GM18907 (cell line): ENCODE data around the gene SHPK.

Source experiments
- ATAC-seq: cut with Tn5 transposase; IDR thresholded peaks from one replicate; pipeline ENCODE4 v1.9.1; 2021; ENCODE audit warnings: mild to moderate bottlenecking, moderate library complexity; ENCODE audit not compliant: unreplicated experiment

SHPK gene, protein sequence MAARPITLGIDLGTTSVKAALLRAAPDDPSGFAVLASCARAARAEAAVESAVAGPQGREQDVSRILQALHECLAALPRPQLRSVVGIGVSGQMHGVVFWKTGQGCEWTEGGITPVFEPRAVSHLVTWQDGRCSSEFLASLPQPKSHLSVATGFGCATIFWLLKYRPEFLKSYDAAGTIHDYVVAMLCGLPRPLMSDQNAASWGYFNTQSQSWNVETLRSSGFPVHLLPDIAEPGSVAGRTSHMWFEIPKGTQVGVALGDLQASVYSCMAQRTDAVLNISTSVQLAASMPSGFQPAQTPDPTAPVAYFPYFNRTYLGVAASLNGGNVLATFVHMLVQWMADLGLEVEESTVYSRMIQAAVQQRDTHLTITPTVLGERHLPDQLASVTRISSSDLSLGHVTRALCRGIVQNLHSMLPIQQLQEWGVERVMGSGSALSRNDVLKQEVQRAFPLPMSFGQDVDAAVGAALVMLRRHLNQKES

GRCh38 chr17:3636154-3636907, at the start of gene SHPK, which contains the start of gene CTNS:
Gene SHPK (minus strand): TSS chr17:3636250. CDS start chr17:3636219, 31 bp downstream.
Gene CTNS (plus strand): TSS chr17:3636760. CDS start chr17:3640207, 3,447 bp downstream.
- peak; percentile 93 for ATAC-seq

DNA sequence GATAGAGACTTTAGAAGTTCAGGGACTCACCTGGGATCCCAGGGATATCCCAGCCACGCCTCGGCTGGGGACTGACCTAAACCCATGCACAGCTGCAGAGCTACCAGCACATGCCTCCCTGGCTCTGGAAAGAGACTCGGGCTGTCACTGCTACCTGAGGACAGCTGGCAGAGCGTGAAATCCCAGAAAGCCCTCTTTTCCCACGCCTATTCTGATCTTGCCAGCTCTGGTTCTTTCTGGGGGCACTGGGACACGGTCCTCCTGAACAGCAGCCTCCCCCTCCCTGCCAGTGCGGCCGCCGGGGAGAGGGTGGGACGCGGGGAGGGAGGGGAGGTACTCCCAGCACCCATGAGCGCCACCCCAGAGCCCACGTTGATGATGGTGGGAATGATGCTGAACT, 49.1 kb upstream of the SHPK start:
- ATAC-seq: no peak

DNA sequence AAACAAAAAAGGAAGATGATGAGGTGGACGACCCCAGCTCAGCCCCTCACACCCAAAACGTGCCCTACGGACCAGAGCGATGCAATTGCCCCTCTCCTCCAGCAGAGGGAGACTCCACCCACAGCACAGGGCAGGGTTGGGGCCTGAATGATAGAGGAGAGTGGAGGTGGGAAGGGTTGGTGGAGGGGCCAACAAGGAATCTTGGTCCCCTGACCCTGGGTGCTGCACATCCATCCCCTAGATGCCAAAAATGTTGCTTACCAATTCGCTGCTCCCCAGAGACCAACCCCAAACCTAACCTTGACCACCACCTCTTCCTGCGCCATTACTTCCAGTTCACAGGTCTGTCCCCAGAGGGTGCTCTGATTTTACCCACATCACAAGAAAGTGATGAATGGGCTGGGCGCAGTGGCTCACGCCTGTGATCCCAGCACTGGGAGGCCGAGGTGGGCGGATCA, 47.0 kb upstream of the SHPK start:
- peak; percentile 53 for ATAC-seq

DNA sequence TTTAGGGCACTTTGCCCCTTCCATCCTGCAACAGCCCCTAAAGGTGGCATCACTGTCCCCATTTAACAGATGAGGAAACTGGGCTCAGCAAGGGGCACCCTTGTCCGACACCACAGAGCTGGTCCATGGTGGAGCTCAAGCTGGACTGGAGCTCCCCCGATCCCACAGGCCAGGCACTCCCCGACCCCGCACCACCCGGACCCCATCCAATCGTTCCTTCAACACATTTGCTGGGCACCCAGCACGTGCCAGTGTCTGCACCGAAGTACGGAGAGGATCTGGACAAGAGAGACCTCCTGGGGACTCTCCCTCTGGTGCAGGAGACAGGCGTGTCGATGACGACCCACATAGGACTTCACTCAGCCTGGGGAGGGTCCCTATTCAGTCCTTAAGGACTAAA, 46.0 kb upstream of the SHPK start:
- ATAC-seq: no peak

- no peak for ATAC-seq
Observed at GRCh38 chr17:3681565-3681964, 45.5 kb upstream of the SHPK start.

- no peak for ATAC-seq
Observed at GRCh38 chr17:3681057-3681456, 45.0 kb upstream of the SHPK start.

DNA sequence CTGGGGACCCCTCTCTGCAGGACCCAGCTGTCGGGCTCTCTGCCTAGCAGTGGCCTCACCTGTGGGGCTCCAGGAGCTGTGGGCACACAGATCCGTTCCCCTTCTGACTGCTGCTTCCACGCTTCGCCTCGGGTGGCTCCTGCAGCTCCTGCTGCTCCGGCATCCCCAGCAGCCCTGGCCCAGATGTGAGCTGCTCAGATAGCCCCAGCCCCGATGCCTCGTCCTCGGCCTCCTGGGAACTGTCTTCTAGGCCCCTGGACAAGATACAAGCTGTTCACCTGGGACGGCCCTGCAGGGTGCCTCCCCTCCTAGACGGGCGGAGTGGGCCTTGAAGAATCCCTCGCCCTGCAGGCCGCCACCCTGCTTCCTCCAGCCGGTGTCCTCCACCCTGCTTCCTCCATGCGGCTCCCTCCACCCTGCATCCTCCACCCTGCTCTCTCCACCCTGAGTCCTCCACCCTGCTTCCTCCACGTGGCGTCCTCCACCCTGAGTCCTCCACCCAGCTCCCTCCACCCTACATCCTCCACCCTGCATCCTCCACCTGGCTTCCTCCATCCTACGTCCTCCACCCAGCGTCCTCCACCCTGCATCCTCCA, 43.6 kb upstream of the SHPK start:
- no peak for ATAC-seq

DNA sequence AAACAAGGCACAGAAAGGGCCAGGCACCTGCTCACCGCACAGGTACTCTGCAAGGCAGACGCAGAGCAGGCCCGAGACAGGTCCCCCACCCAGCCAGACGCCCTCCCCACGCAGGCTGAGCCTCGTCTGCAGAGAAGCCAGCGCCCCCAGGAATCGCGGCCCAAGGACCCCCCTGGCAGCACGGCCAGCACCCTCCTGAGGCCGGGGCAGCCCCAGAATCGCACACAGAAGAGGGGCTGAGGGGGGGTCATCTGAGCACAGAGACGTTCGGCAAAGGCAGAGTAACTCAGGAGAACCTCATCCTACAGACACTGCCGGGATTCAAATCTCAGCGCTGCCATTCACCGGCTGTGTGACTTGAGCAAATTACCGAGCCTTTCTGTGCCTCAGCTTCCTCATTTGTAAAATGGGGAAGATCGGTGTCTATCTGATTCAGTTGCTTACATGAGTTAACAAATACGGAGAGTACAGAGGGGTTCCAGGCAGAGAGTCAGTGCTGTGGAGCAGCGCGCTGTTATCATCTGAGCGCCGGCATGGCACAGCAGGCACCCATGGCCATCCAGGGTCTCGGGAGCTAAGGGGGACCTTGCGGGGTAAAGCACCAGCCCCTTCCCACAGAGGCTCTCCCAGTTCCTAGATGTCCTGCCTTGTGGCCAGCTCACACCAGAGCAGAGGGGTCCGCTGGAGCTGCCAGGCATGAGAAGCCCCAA, 42.9 kb upstream of the SHPK start:
- ATAC-seq: no peak

DNA sequence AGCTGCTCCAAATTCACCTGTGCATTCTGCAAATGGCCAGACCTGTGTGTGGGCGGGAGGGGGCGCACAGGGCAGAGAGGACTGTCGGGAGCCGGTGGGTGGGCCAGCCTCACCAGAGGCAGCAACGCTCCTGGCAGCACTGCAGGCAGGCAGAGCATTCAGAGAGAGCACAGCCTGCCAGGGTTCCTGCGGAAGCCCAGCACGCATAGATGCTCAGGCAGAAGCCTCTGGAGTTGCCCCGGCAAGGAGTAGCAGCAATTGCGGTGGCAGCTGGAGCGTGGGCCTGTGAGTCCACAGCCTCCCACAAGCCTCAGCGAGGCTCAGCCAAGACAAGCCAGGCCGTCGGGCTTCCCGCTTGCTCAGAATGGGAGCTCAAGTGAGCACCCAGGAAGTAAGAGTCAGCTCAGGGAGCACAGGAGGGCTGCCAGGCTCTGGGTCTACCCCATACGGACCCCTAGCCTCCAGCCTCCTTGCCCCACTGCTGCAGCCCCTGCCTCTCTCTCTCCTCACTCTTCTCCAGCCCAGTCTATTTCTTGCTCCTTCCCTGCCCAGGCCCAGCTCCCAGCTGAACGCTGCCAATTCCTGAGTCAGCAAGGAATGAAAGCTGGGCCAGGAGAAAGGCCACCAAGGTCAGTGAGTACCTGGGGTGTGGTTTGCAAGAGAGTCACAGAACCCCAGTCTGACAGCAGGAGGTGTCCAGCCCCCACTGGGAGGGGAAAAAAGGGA, 42.2 kb upstream of the SHPK start:
- ATAC-seq: no peak

GRCh38 chr17:3675886-3676285, 39.8 kb upstream of the SHPK start:
- ATAC-seq: no peak

GRCh38 chr17:3672571-3672970, 36.5 kb upstream of the SHPK start:
- ATAC-seq: no peak

DNA sequence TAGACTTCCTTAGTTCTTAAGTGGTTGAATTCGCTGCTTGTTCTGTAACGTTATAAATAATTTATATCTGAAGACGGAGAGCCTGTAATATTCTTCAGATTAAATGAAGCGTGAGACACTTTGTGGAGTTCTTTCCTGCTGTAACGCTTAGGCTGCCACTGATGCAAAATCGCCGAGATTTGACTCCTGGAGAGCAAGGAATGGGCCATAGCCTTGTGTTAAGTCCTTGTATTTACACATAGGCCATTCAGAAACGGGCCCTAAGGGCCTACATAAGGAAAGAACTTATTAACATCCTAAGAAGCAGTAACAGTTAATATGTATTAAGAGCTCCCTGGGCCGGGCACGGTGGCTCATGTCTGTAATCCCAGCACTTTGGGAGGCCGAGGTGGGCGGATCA, 33.5 kb upstream of the SHPK start:
- ATAC-seq: no peak

DNA sequence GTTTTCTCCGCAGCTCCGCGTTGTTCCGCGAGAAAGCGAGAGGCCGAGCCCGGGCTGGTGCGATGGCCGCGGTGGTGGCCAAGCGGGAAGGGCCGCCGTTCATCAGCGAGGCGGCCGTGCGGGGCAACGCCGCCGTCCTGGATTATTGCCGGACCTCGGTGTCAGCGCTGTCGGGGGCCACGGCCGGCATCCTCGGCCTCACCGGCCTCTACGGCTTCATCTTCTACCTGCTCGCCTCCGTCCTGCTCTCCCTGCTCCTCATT, 33.0 kb upstream of the SHPK start:
- peak; percentile 10 for ATAC-seq

DNA sequence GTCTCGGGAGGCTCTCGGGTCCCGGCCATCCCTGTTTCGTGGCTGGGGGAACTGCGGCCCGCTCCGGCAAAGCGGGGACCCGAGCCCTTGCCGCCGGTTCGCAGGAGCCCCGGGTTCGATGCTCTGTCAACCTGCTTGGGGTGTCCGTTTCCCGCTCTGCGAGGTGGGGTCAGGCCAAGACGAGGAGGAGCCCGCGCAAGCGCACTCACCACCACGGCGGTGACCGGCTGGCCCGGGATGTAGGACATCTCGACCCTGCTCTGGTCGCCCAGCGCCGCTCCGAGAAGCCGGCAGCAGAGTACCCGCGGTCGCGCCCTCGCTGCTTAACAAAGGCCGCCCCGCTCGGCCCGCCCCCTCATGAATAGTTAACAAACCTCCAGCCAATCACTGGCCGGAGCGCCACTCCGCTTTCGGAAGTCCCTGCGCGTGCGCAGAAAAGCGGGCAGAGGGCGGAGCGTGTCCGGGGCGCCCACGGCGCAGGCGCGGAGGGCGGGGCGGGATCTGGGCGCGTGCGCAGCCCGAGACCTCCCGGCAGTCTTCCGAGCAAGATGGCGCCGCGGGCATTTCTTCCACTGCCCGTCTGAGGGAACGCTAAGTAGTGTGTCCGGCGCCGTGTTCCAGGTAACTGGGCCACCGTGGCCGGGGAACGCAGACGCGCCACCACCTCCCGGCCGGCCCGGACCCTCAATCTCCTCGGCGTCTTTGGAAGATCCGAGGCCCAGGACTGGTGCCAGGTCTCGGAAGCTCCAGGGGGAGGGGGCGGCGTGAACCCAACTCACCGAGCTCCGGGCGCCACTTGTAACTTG, 32.4 kb upstream of the SHPK start, which contains the start of the genes EMC6 and TAX1BP3:
Gene EMC6, plus strand, starts transcription at position 534 of the 806 bp plus-strand sequence. CDS start 335 bp downstream, outside the sequence.
Gene TAX1BP3, minus strand, starts transcription at position 300 of the 806 bp plus-strand sequence. Its CDS starts 52 bp downstream, at position 248.
- peak; percentile 83 for ATAC-seq

GRCh38 chr17:3667366-3668278, 31.6 kb upstream of the SHPK start:
- peak; percentile 11 for ATAC-seq

DNA sequence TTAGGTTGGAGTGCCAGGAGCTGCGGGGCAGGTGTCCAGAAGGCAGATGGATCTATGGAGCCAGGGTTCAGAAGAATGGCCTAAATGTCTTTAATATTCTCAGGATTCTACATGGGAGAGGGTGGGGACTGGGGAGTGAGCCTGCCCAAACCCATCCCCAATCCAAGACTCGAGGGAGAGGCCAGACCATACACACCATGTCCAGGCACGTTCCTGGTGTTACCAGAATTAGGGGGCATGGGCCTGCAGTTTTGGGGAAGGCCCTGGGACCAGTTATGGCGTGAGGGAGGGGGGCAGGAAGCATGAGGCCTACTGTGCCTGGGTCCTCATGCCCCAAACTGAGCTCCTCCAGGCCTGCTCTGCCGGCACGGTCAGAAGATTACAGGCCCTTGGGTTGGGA, 30.5 kb upstream of the SHPK start:
- ATAC-seq: no peak

DNA sequence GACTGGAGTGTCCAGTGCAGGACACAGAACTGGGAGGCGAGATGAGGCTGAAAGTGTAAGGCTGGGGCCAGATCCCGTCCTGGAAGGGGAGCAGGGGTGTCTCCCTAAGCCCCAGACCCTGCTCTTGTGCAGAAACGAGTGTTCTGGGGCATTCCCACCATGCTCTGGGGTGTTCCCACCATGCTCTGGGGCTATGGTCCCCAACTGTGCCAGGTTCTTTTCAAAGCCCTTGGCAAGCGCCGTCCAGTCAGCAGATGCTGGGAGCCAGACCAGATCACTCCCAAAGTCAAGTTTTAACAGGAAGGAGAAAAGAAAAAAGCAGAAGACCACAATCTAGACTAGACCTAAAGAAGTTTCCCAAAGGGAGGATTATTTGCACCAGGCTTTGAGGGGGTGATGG, 29.8 kb upstream of the SHPK start:
- ATAC-seq: no peak
